GM12878 (cell line): ENCODE results near the gene PRTN3. TPM values are rescaled to one million over a fixed set of nuclear protein-coding genes. Genes with fewer than 3 reads are reported as not detected.

Source experiments
- ATAC-seq: fragments of 200-7000 bp; cut with Tn5 transposase; 3 replicates; pipeline ENCODE4 v1.9.1; 2020; ENCODE audit warnings: mild to moderate bottlenecking, moderate library complexity
- BruUV-seq: library from RNA; stranded (reverse); fragments of 400-500 nt; replicated peaks from 2 replicates; lab custom pipeline; 2021; lab: Mats Ljungman, UMichigan
- CTCF ChIA-PET: fragments of 300-600 bp; sonication (Branson Sonifier 250); formaldehyde crosslinking; extraction: SDS; loops from one replicate; lab custom pipeline; 2021; ENCODE audit warnings: inconsistent platforms; lab: Yijun Ruan, JAX
- POLR2A ChIA-PET: fragments of 350-600 bp; formaldehyde crosslinking; extraction: SDS; loops from one replicate; lab custom pipeline; 2021; ENCODE audit warnings: inconsistent platforms; lab: Charles Lee
- RAD21 ChIA-PET: fragments of 300-600 bp; sonication (Branson Sonifier 250); formaldehyde crosslinking; loops from one replicate; lab custom pipeline; 2023; ENCODE audit warnings: antibody characterized with exemption; ENCODE audit not compliant: unreplicated experiment; lab: Charles Lee
- SMC1A ChIA-PET: fragments of 300-600 bp; sonication (Branson Sonifier 250); formaldehyde crosslinking; loops from one replicate; lab custom pipeline; 2023; ENCODE audit not compliant: unreplicated experiment, uncharacterized antibody; lab: Charles Lee
- DNase-seq: peaks from one replicate; pipeline ENCODE4 v3.0.0-alpha.2; 2011; ENCODE audit warnings: low read depth, low spot score
- FAIRE-seq: peaks from 3 replicates; lab custom pipeline; 2011; peaks lifted over from hg19 to GRCh38; lab: Jason Lieb, UNC
- H2AFZ ChIP-seq: 2 replicates; pipeline ENCODE4 v1.6.0; 2011; ENCODE audit warnings: low read depth, low read length, control low read depth; ENCODE audit not compliant: control insufficient read depth
- H3K27ac ChIP-seq: 2 replicates; pipeline ENCODE4 v1.5.1; 2011; ENCODE audit warnings: control low read depth; ENCODE audit not compliant: control insufficient read depth, insufficient read depth
- H3K27me3 ChIP-seq, 2 experiments: replicated peaks in 1 of 2; 2 replicates each; pipeline versions ENCODE4 v1.6.0 to v1.6.1; 2011; ENCODE audit warnings: low read length in 1 of 2; ENCODE audit not compliant: control insufficient read depth in 2 of 2, insufficient read depth in 2 of 2
- H3K36me3 ChIP-seq, 2 experiments: 2 replicates each; pipeline ENCODE4 v1.5.1; 2011; ENCODE audit warnings: low read length in 1 of 2; ENCODE audit not compliant: control insufficient read depth in 2 of 2, insufficient read depth in 2 of 2
- H3K4me1 ChIP-seq: 2 replicates; pipeline ENCODE4 v1.6.1; 2011; ENCODE audit warnings: mild to moderate bottlenecking, low read length, moderate library complexity, mixed read lengths; ENCODE audit not compliant: control insufficient read depth, insufficient read depth
- H3K4me2 ChIP-seq: 2 replicates; pipeline ENCODE4 v1.6.0; 2011; ENCODE audit warnings: control low read depth; ENCODE audit not compliant: control insufficient read depth, insufficient read depth
- H3K4me3 ChIP-seq: fragments of 200-600 bp; sonication (generic); 2 replicates; pipeline ENCODE4 v1.5.1; 2016
- H3K79me2 ChIP-seq: 2 replicates; pipeline ENCODE4 v1.6.0; 2011; ENCODE audit warnings: low read length; ENCODE audit not compliant: control insufficient read depth, insufficient read depth
- H3K9ac ChIP-seq: 2 replicates; pipeline ENCODE4 v1.8.0; 2011; ENCODE audit warnings: low read length, control low read depth, mixed read lengths; ENCODE audit not compliant: control insufficient read depth, insufficient read depth
- H3K9me3 ChIP-seq: replicated peaks from 3 replicates; pipeline ENCODE4 v1.5.1; 2011; ENCODE audit warnings: mild to moderate bottlenecking, low read length; ENCODE audit not compliant: control insufficient read depth, insufficient read depth
- H4K20me1 ChIP-seq: 2 replicates; pipeline ENCODE4 v1.6.0; 2011; ENCODE audit not compliant: control insufficient read depth, insufficient read depth
- CEBPB ChIP-seq, 2 experiments: fragments of 150-350 bp in 1 of 2; IDR thresholded peaks; 2 replicates each; pipeline ENCODE4 v1.6.1; 2012 to 2014; ENCODE audit warnings: low read depth in 2 of 2, low read length in 2 of 2, borderline replicate concordance in 1 of 2, inconsistent platforms in 1 of 2
- FOXK2 ChIP-seq: fragments of 450-650 bp; IDR thresholded peaks from 2 replicates; pipeline ENCODE4 v1.6.1; 2017; ENCODE audit warnings: mild to moderate bottlenecking, moderate library complexity
- MTA2 ChIP-seq: fragments of 450-650 bp; IDR thresholded peaks from 2 replicates; pipeline ENCODE4 v1.6.1; 2016; ENCODE audit warnings: low read depth, mild to moderate bottlenecking, moderate library complexity
- NBN ChIP-seq: fragments of 450-650 bp; IDR thresholded peaks from 2 replicates; pipeline ENCODE4 v1.6.1; 2016
- WGBS: methylation state at CpG from one replicate; pipeline ENCODE4 v1.1.6; 2016; ENCODE audit warnings: low lambda C conversion rate; ENCODE audit not compliant: insufficient replicate concordance, insufficient coverage; ENCODE audit errors: missing lambda C conversion rate; 5-methylcytosine and 5-hydroxymethylcytosine counted together
- in situ Hi-C: fragments of 300-500 bp; cut with MboI; formaldehyde crosslinking; loops from 9 replicates; pipeline ENCODE4 v1.14.3; 2018; ENCODE audit warnings: mixed read lengths
- intact Hi-C: fragments of 100-400 bp; cut with micrococcal nuclease; formaldehyde crosslinking; loops from one replicate; pipeline ENCODE4 v1.14.2; 2022; ENCODE audit not compliant: unreplicated experiment
- polyA plus RNA-seq, 11 experiments: library from polyadenylated mRNA; depleted of rRNA in 4 of 11; unstranded in 6 of 11; stranded (reverse) in 5 of 11; fragments of >200 nt; fragmentation: Nextera tagmentation in 4 of 11; fragmentation: Illumina TruSeq in 1 of 11; extraction: Ambion mirVana in 4 of 11; extraction: Trizol in 1 of 11; gene quantifications; 1 replicate in 1 of 11; 2 replicates in 10 of 11; pipeline versions ENCODE4 v1.2.1 to v1.2.3, GENCODE V29; 2011 to 2016; ENCODE audit warnings: inconsistent platforms in 2 of 11, missing spikeins in 2 of 11, low read depth in 1 of 11
- total RNA-seq, 4 experiments: library from RNA; depleted of rRNA in 3 of 4; stranded (reverse); fragments of >200 nt in 3 of 4; fragmentation: Illumina TruSeq in 1 of 4; extraction: Trizol in 1 of 4; gene quantifications; 2 replicates each; pipeline versions ENCODE4 v1.2.1 to v1.2.3, GENCODE V29; 2013 to 2021
- TF ChIP-seq, protein P1 (sequence below): fragments of 450-650 bp; IDR thresholded peaks from 2 replicates; pipeline ENCODE4 v1.6.1; 2017; ENCODE audit warnings: antibody characterized with exemption, mild to moderate bottlenecking, moderate library complexity
- TF ChIP-seq, protein P2 (sequence below): fragments of 150-350 bp; IDR thresholded peaks from 2 replicates; pipeline ENCODE4 v1.6.1; 2014; ENCODE audit warnings: mild to moderate bottlenecking, low read depth, low read length
- TF ChIP-seq, protein P3 (sequence below): fragments of 450-650 bp; formaldehyde crosslinking; IDR thresholded peaks from 2 replicates; pipeline ENCODE4 v1.5.0; 2022; ENCODE audit warnings: mild to moderate bottlenecking, missing genetic modification characterization
- TF ChIP-seq, protein P4 (sequence below): fragments of 450-650 bp; IDR thresholded peaks from 2 replicates; pipeline ENCODE4 v1.6.1; 2016; ENCODE audit warnings: mild to moderate bottlenecking, moderate library complexity, borderline replicate concordance

PRTN3 gene
- total and polyA plus RNA-seq, 10 of the 15 experiments (the other 5 are each of a cell fraction or from before 2014, with no cell fraction given), result 0.08 TPM; not detected in 9

DNA sequence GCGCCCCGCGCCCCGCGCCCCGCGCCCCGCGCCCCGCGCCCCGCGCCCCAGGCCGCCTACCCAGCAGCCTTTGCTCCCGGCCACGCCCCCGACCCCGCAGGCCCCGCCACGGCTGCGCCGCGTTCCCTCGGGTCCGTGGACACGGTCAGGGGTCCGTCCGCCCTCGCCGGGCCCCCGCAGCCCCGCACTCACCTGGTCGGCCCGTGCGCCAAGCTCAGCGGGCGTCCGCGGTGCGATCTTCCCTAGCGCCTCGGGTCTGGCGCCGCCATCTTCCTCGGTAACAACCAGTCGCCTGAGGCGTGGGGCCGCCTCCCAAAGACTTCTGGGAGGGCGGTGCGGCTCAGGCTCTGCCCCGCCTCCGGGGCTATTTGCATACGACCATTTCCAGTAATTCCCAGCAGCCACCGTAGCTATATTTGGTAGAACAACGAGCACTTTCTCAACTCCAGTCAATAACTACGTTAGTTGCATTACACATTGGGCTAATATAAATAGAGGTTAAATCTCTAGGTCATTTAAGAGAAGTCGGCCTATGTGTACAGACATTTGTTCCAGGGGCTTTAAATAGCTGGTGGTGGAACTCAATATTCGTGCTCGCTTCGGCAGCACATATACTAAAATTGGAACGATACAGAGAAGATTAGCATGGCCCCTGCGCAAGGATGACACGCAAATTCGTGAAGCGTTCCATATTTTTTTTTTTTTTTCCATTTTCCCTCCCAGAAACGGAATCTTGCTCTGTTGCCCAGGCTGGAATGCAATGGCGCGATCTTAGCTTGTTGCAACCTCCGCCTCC lies 52.3 kb downstream of the PRTN3 start, which contains the start of the genes MED16 and RNU6-9:
Gene MED16 (minus strand): TSS at position 294 of the 796 bp plus-strand sequence. CDS start 2,056 bp downstream, outside the sequence.
Gene RNU6-9 (plus strand): TSS at position 591 of the 796 bp plus-strand sequence.
- peak within 1 kb of the TSS; percentile 97 for H2AFZ ChIP-seq
- peak; percentile 97 for ATAC-seq
- DNase-seq, result peak; percentile 89
- H4K20me1 ChIP-seq, result no peaks in the 10 kb centered on the region
- TSS peak; percentile 100 for BruUV-seq
- peak within 1 kb of the TSS; percentile 92 for H3K4me2 ChIP-seq
- no peaks in the 10 kb centered on the region for H3K36me3 ChIP-seq
- peak; percentile 78 for FAIRE-seq
- intact Hi-C loops, result no loop called here
- peaks cover 7% of the 10 kb centered on the region for H3K79me2 ChIP-seq
- in situ Hi-C loops, result no loop called here
- SMC1A ChIA-PET, result interaction anchor here (0.8 to 2.0 kb wide), 4 partner anchors 14 to 30 kb away, joined by 4 to 15 read pairs (median 8); no protein-coding TSS in a partner anchor
- H3K9me3 ChIP-seq, result no peaks in the 10 kb centered on the region
- peak within 1 kb of the TSS; percentile 95 for H3K4me3 ChIP-seq
- H3K4me1 ChIP-seq, result no peaks in the 10 kb centered on the region
- RAD21 ChIA-PET, result interaction anchor here (0.7 to 2.3 kb wide), 4 partner anchors 14 to 30 kb away, joined by 3 to 24 read pairs (median 10); no protein-coding TSS in a partner anchor
- peak within 1 kb of the TSS; percentile 96 for H3K27ac ChIP-seq
- H3K9ac ChIP-seq, result peak within 1 kb of the TSS; percentile 85
- H3K27me3 ChIP-seq, result no peaks in the 10 kb centered on the region
- under 1% methylated on average over 48 of the region's 69 CpGs for WGBS
- POLR2A ChIA-PET, result interaction anchor here (0.6 to 1.4 kb wide), 15 partner anchors 10 to 260 kb away, joined by 3 to 27 read pairs (median 3); partner anchors contain the start of genes KISS1R and POLRMT
- CTCF ChIA-PET, result interaction anchor here (0.6 to 2.0 kb wide), 7 partner anchors 11 to 386 kb away, joined by 3 to 22 read pairs (median 3); no protein-coding TSS in a partner anchor
- TF ChIP-seq CEBPB (IDR thresholded peaks at IDR 0.05; ENCODE audit: borderline replicate concordance in 1 of 2, low read depth in 2 of 2, low read length in 2 of 2), result no peak
- TF ChIP-seq, protein P1, sequence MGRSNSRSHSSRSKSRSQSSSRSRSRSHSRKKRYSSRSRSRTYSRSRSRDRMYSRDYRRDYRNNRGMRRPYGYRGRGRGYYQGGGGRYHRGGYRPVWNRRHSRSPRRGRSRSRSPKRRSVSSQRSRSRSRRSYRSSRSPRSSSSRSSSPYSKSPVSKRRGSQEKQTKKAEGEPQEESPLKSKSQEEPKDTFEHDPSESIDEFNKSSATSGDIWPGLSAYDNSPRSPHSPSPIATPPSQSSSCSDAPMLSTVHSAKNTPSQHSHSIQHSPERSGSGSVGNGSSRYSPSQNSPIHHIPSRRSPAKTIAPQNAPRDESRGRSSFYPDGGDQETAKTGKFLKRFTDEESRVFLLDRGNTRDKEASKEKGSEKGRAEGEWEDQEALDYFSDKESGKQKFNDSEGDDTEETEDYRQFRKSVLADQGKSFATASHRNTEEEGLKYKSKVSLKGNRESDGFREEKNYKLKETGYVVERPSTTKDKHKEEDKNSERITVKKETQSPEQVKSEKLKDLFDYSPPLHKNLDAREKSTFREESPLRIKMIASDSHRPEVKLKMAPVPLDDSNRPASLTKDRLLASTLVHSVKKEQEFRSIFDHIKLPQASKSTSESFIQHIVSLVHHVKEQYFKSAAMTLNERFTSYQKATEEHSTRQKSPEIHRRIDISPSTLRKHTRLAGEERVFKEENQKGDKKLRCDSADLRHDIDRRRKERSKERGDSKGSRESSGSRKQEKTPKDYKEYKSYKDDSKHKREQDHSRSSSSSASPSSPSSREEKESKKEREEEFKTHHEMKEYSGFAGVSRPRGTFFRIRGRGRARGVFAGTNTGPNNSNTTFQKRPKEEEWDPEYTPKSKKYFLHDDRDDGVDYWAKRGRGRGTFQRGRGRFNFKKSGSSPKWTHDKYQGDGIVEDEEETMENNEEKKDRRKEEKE, result no peak
- peak; percentile 77; the same call in 1 of the 2 replicates for TF ChIP-seq NBN
- TF ChIP-seq MTA2, result no peak
- TF ChIP-seq, protein P2, sequence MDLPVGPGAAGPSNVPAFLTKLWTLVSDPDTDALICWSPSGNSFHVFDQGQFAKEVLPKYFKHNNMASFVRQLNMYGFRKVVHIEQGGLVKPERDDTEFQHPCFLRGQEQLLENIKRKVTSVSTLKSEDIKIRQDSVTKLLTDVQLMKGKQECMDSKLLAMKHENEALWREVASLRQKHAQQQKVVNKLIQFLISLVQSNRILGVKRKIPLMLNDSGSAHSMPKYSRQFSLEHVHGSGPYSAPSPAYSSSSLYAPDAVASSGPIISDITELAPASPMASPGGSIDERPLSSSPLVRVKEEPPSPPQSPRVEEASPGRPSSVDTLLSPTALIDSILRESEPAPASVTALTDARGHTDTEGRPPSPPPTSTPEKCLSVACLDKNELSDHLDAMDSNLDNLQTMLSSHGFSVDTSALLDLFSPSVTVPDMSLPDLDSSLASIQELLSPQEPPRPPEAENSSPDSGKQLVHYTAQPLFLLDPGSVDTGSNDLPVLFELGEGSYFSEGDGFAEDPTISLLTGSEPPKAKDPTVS, result no peak
- TF ChIP-seq, protein P3, sequence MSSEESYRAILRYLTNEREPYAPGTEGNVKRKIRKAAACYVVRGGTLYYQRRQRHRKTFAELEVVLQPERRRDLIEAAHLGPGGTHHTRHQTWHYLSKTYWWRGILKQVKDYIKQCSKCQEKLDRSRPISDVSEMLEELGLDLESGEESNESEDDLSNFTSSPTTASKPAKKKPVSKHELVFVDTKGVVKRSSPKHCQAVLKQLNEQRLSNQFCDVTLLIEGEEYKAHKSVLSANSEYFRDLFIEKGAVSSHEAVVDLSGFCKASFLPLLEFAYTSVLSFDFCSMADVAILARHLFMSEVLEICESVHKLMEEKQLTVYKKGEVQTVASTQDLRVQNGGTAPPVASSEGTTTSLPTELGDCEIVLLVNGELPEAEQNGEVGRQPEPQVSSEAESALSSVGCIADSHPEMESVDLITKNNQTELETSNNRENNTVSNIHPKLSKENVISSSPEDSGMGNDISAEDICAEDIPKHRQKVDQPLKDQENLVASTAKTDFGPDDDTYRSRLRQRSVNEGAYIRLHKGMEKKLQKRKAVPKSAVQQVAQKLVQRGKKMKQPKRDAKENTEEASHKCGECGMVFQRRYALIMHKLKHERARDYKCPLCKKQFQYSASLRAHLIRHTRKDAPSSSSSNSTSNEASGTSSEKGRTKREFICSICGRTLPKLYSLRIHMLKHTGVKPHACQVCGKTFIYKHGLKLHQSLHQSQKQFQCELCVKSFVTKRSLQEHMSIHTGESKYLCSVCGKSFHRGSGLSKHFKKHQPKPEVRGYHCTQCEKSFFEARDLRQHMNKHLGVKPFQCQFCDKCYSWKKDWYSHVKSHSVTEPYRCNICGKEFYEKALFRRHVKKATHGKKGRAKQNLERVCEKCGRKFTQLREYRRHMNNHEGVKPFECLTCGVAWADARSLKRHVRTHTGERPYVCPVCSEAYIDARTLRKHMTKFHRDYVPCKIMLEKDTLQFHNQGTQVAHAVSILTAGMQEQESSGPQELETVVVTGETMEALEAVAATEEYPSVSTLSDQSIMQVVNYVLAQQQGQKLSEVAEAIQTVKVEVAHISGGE, result no peak
- TF ChIP-seq, protein P4, sequence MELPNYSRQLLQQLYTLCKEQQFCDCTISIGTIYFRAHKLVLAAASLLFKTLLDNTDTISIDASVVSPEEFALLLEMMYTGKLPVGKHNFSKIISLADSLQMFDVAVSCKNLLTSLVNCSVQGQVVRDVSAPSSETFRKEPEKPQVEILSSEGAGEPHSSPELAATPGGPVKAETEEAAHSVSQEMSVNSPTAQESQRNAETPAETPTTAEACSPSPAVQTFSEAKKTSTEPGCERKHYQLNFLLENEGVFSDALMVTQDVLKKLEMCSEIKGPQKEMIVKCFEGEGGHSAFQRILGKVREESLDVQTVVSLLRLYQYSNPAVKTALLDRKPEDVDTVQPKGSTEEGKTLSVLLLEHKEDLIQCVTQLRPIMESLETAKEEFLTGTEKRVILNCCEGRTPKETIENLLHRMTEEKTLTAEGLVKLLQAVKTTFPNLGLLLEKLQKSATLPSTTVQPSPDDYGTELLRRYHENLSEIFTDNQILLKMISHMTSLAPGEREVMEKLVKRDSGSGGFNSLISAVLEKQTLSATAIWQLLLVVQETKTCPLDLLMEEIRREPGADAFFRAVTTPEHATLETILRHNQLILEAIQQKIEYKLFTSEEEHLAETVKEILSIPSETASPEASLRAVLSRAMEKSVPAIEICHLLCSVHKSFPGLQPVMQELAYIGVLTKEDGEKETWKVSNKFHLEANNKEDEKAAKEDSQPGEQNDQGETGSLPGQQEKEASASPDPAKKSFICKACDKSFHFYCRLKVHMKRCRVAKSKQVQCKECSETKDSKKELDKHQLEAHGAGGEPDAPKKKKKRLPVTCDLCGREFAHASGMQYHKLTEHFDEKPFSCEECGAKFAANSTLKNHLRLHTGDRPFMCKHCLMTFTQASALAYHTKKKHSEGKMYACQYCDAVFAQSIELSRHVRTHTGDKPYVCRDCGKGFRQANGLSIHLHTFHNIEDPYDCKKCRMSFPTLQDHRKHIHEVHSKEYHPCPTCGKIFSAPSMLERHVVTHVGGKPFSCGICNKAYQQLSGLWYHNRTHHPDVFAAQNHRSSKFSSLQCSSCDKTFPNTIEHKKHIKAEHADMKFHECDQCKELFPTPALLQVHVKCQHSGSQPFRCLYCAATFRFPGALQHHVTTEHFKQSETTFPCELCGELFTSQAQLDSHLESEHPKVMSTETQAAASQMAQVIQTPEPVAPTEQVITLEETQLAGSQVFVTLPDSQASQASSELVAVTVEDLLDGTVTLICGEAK, result peak; percentile 88; the same call in 1 of the 2 replicates
- no peak for TF ChIP-seq FOXK2
